Esophagus squamous epithelium (tissue), 4 donors: ENCODE data around the gene FGF14.

Experiments
- CTCF ChIP-seq, 6 experiments: fragments of 450-650 bp in 4 of 6; fragments of 200-600 bp in 2 of 6; sonication (generic) in 2 of 6; IDR thresholded peaks; one replicate each; pipeline ENCODE4 v1.5.1; 2016 to 2019; ENCODE audit warnings: antibody characterized with exemption in 6 of 6, mild to moderate bottlenecking in 4 of 6, moderate library complexity in 4 of 6
- POLR2A ChIP-seq, 4 donors: fragments of 450-650 bp; IDR thresholded peaks; one replicate each; pipeline ENCODE4 v1.6.1; 2017; ENCODE audit warnings: antibody characterized with exemption in 4 of 4, mild to moderate bottlenecking in 4 of 4, moderate library complexity in 3 of 4

GRCh38 chr13:101712026-101712348, 689.9 kb downstream of the FGF14 start:
- TF ChIP-seq CTCF (IDR thresholded peaks at IDR 0.05) (no peak), POLR2A (IDR thresholded peaks at IDR 0.05) (no peak)
